ENCODE results near the gene TBK1.

Gene TBK1

DNA sequence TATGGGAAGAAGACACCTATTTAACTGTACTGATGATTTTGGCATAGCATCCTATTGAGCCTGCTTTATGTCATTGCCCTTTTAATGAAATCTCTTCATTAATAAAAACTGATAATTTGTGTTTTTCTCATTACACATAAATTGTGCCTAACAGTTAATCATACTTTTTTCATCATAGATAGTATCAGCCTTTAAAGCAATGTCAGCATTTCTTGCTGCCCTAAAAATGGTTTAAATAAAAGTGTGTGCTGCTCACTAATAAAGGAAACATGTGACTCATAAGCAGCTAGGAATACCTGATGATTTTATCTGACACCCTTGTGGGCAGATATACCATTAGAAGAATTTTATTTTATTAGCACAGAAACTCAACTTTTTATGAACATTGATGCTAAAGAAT, 26.7 kb downstream of the TBK1 start:
- H4K20me1 ChIP-seq (ENCODE audit: insufficient read depth, low read length) = no peaks in the 10 kb centered on the region; the same call in 1 of the 2 replicates
- no peaks in the 10 kb centered on the region for H3K27me3 ChIP-seq (ENCODE audit: insufficient read depth, low read length, poor library complexity)
- ATAC-seq (ENCODE audit: insufficient read depth, low read depth) (no peak), DNase-seq (no peak)
- no peak overlapping the region for H3K4me3 ChIP-seq (ENCODE audit: low read depth in 1 of 2, low read length in 2 of 2)
- H3K9ac ChIP-seq (ENCODE audit: low read depth, low read length) = no peak overlapping the region
- H3K4me2 ChIP-seq (ENCODE audit: insufficient read depth, low read length) = no peak overlapping the region
- H2AFZ ChIP-seq (ENCODE audit: low read depth, low read length) = no peak overlapping the region
- peaks cover 18% of the 10 kb centered on the region for H3K79me2 ChIP-seq (ENCODE audit: insufficient read depth, low read length)
- peaks cover 3% of the 10 kb centered on the region for H3K9me3 ChIP-seq (ENCODE audit: insufficient read depth, low read length, severe bottlenecking)
- no peak for TF ChIP-seq CTCF (IDR thresholded peaks at IDR 0.05; ENCODE audit: borderline replicate concordance, extremely low read depth, low read length, poor library complexity, severe bottlenecking)
- no peak for TF ChIP-seq EZH2 (IDR thresholded peaks at IDR 0.05; ENCODE audit: borderline replicate concordance, low read depth, low read length, severe bottlenecking)
- peaks cover 90% of the 10 kb centered on the region for H3K36me3 ChIP-seq (ENCODE audit: insufficient read depth, low read length)
- H3K27ac ChIP-seq (ENCODE audit: low read length) = no peak overlapping the region
- H3K4me1 ChIP-seq (ENCODE audit: insufficient read depth, low read length) = no peaks in the 10 kb centered on the region

GRCh38 chr12:64480148-64480547, 28.2 kb downstream of the TBK1 start:
- Histone ChIP-seq H3K27ac (ENCODE audit: low read length) (no peak overlapping the region), H3K9ac (ENCODE audit: low read depth, low read length) (no peak overlapping the region), H3K4me3 (ENCODE audit: low read depth in 1 of 2, low read length in 2 of 2) (no peak overlapping the region), H3K4me1 (ENCODE audit: insufficient read depth, low read length) (no peaks in the 10 kb centered on the region), H2AFZ (ENCODE audit: low read depth, low read length) (no peak overlapping the region), H3K79me2 (ENCODE audit: insufficient read depth, low read length) (peaks cover 17% of the 10 kb centered on the region), H3K9me3 (ENCODE audit: insufficient read depth, low read length, severe bottlenecking) (peaks cover 3% of the 10 kb centered on the region), H3K27me3 (ENCODE audit: insufficient read depth, low read length, poor library complexity) (no peaks in the 10 kb centered on the region), H3K4me2 (ENCODE audit: insufficient read depth, low read length) (no peak overlapping the region), H3K36me3 (ENCODE audit: insufficient read depth, low read length) (peaks cover 88% of the 10 kb centered on the region), H4K20me1 (ENCODE audit: insufficient read depth, low read length) (no peaks in the 10 kb centered on the region; the same call in 1 of the 2 replicates)
- ATAC-seq (ENCODE audit: insufficient read depth, low read depth) = no peak
- TF ChIP-seq EZH2 (IDR thresholded peaks at IDR 0.05; ENCODE audit: borderline replicate concordance, low read depth, low read length, severe bottlenecking) (no peak), CTCF (IDR thresholded peaks at IDR 0.05; ENCODE audit: borderline replicate concordance, extremely low read depth, low read length, poor library complexity, severe bottlenecking) (no peak)
- no peak for DNase-seq

GRCh38 chr12:64486657-64487056, 34.7 kb downstream of the TBK1 start:
- Histone ChIP-seq H3K4me2 (ENCODE audit: insufficient read depth, low read length) (no peak overlapping the region), H2AFZ (ENCODE audit: low read depth, low read length) (no peak overlapping the region), H4K20me1 (ENCODE audit: insufficient read depth, low read length) (no peaks in the 10 kb centered on the region), H3K36me3 (ENCODE audit: insufficient read depth, low read length) (peaks cover 89% of the 10 kb centered on the region), H3K27me3 (ENCODE audit: insufficient read depth, low read length, poor library complexity) (no peaks in the 10 kb centered on the region), H3K79me2 (ENCODE audit: insufficient read depth, low read length) (no peaks in the 10 kb centered on the region), H3K27ac (ENCODE audit: low read length) (no peak overlapping the region), H3K9ac (ENCODE audit: low read depth, low read length) (no peak overlapping the region), H3K4me3 (ENCODE audit: low read depth in 1 of 2, low read length in 2 of 2) (no peak overlapping the region), H3K4me1 (ENCODE audit: insufficient read depth, low read length) (no peaks in the 10 kb centered on the region), H3K9me3 (ENCODE audit: insufficient read depth, low read length, severe bottlenecking) (no peaks in the 10 kb centered on the region)
- no peak for TF ChIP-seq EZH2 (IDR thresholded peaks at IDR 0.05; ENCODE audit: borderline replicate concordance, low read depth, low read length, severe bottlenecking)
- no peak for TF ChIP-seq CTCF (IDR thresholded peaks at IDR 0.05; ENCODE audit: borderline replicate concordance, extremely low read depth, low read length, poor library complexity, severe bottlenecking)
- ATAC-seq (ENCODE audit: insufficient read depth, low read depth) (no peak), DNase-seq (no peak)

GRCh38 chr12:64491718-64492117, 39.8 kb downstream of the TBK1 start:
- H3K27me3 ChIP-seq (ENCODE audit: insufficient read depth, low read length, poor library complexity) = no peaks in the 10 kb centered on the region
- H3K27ac ChIP-seq (ENCODE audit: low read length) = no peak overlapping the region
- no peaks in the 10 kb centered on the region for H3K79me2 ChIP-seq (ENCODE audit: insufficient read depth, low read length)
- H3K4me2 ChIP-seq (ENCODE audit: insufficient read depth, low read length) = no peak overlapping the region
- DNase-seq = no peak
- no peak overlapping the region for H3K9ac ChIP-seq (ENCODE audit: low read depth, low read length)
- H3K9me3 ChIP-seq (ENCODE audit: insufficient read depth, low read length, severe bottlenecking) = no peaks in the 10 kb centered on the region
- H3K4me3 ChIP-seq (ENCODE audit: low read depth in 1 of 2, low read length in 2 of 2) = no peak overlapping the region
- TF ChIP-seq EZH2 (IDR thresholded peaks at IDR 0.05; ENCODE audit: borderline replicate concordance, low read depth, low read length, severe bottlenecking) (no peak), CTCF (IDR thresholded peaks at IDR 0.05; ENCODE audit: borderline replicate concordance, extremely low read depth, low read length, poor library complexity, severe bottlenecking) (no peak)
- H4K20me1 ChIP-seq (ENCODE audit: insufficient read depth, low read length) = no peaks in the 10 kb centered on the region
- H3K4me1 ChIP-seq (ENCODE audit: insufficient read depth, low read length) = peaks cover 22% of the 10 kb centered on the region
- H3K36me3 ChIP-seq (ENCODE audit: insufficient read depth, low read length) = peaks cover 87% of the 10 kb centered on the region
- no peak overlapping the region for H2AFZ ChIP-seq (ENCODE audit: low read depth, low read length)
- ATAC-seq (ENCODE audit: insufficient read depth, low read depth) = no peak
